Mesodermal cell (in vitro differentiated cells): ENCODE data around the gene CDH22.

Experiments
- H3K27ac ChIP-seq: 2 replicates; pipeline ENCODE4 v1.7.0; 2013; ENCODE audit warnings: mild to moderate bottlenecking, low read depth, low read length, moderate library complexity; ENCODE audit not compliant: severe bottlenecking
- H3K36me3 ChIP-seq: 2 replicates; pipeline ENCODE4 v1.7.1; 2013; ENCODE audit warnings: mild to moderate bottlenecking, low read length, moderate library complexity; ENCODE audit not compliant: control insufficient read depth, insufficient read depth
- H3K4me1 ChIP-seq: one replicate; pipeline ENCODE4 v1.7.1; 2013; ENCODE audit warnings: mild to moderate bottlenecking, low read length; ENCODE audit not compliant: insufficient read depth, control insufficient read depth, poor library complexity, severe bottlenecking
- H3K4me3 ChIP-seq: 2 replicates; pipeline ENCODE4 v1.7.0; 2013; ENCODE audit warnings: low read length, control low read depth, mild to moderate bottlenecking; ENCODE audit not compliant: insufficient read depth, poor library complexity, severe bottlenecking; ENCODE audit errors: extremely low read depth
- H3K9me3 ChIP-seq: 2 replicates; pipeline ENCODE4 v1.7.1; 2013; ENCODE audit warnings: mild to moderate bottlenecking, low read length, moderate library complexity; ENCODE audit not compliant: control insufficient read depth
- WGBS, 2 experiments: methylation state at CpG; one replicate each; pipeline ENCODE4 v1.1.5; 2013; ENCODE audit warnings: missing lambda C conversion rate in 2 of 2; ENCODE audit not compliant: insufficient coverage in 2 of 2; 5-methylcytosine and 5-hydroxymethylcytosine counted together

CDH22 gene

GRCh38 chr20:46316984-46317684 lies 8.8 kb upstream of the CDH22 start:
- Histone ChIP-seq H3K36me3 (no peaks in the 10 kb centered on the region), H3K4me3 (no peak overlapping the region), H3K9me3 (no peaks in the 10 kb centered on the region), H3K27ac (no peak overlapping the region), H3K4me1 (no peaks in the 10 kb centered on the region)
- WGBS, 2 experiments, result 82 to 84% methylated on average over 14 to 19 of the region's 24 CpGs

GRCh38 chr20:46315311-46315710 lies 7.0 kb upstream of the CDH22 start:
- Histone ChIP-seq H3K4me1 (no peaks in the 10 kb centered on the region), H3K9me3 (no peaks in the 10 kb centered on the region), H3K4me3 (no peak overlapping the region), H3K27ac (no peak overlapping the region), H3K36me3 (no peaks in the 10 kb centered on the region)
- 82 to 89% methylated on average over 6 of the region's 6 CpGs for WGBS, 2 experiments

GRCh38 chr20:46312945-46313861 lies 4.9 kb upstream of the CDH22 start:
- WGBS, 2 experiments, result 56 to 58% methylated on average over 7 to 9 of the region's 16 CpGs
- peak overlapping the region; percentile 18 for H3K4me3 ChIP-seq

GRCh38 chr20:46312075-46312944 lies 4.0 kb upstream of the CDH22 start:
- no peak overlapping the region for H3K27ac ChIP-seq
- WGBS, 2 experiments, result 1% methylated on average over 33 to 39 of the region's 47 CpGs
- H3K9me3 ChIP-seq, result no peaks in the 10 kb centered on the region
- no peaks in the 10 kb centered on the region for H3K4me1 ChIP-seq
- H3K4me3 ChIP-seq, result peak overlapping the region; percentile 18
- H3K36me3 ChIP-seq, result no peaks in the 10 kb centered on the region

More at GRCh38 chr20:46312945-46313861, 4.9 kb upstream of the CDH22 start:
- no peaks in the 10 kb centered on the region for H3K4me1 ChIP-seq
- no peak overlapping the region for H3K27ac ChIP-seq
- no peaks in the 10 kb centered on the region for H3K36me3 ChIP-seq
- no peaks in the 10 kb centered on the region for H3K9me3 ChIP-seq

- Histone ChIP-seq H3K9me3 (no peaks in the 10 kb centered on the region), H3K4me3 (peak overlapping the region; percentile 18), H3K27ac (no peak overlapping the region), H3K36me3 (no peaks in the 10 kb centered on the region), H3K4me1 (no peaks in the 10 kb centered on the region)
- WGBS, 2 experiments, result 20 to 30% methylated on average over 3 of the region's 5 CpGs
Measured at GRCh38 chr20:46311719-46312074, 3.4 kb upstream of the CDH22 start.

- WGBS, 2 experiments, result 27 to 60% methylated on average over 3 to 4 of the region's 5 CpGs
- no peak overlapping the region for H3K4me3 ChIP-seq
- H3K9me3 ChIP-seq, result no peaks in the 10 kb centered on the region
- H3K36me3 ChIP-seq, result no peaks in the 10 kb centered on the region
- no peak overlapping the region for H3K27ac ChIP-seq
- H3K4me1 ChIP-seq, result no peaks in the 10 kb centered on the region
Measured at GRCh38 chr20:46311039-46311650, 2.8 kb upstream of the CDH22 start.

- no peak overlapping the region for H3K4me3 ChIP-seq
- WGBS, 2 experiments, result 21 to 48% methylated on average over 2 of the region's 2 CpGs
Measured at GRCh38 chr20:46309945-46310344, 1.6 kb upstream of the CDH22 start.

GRCh38 chr20:46307999-46308257 lies 370 bp downstream of the CDH22 start:
- no peaks in the 10 kb centered on the region for H3K36me3 ChIP-seq
- H3K27ac ChIP-seq, result no peak overlapping the region
- peaks cover 3% of the 10 kb centered on the region for H3K4me1 ChIP-seq
- WGBS, 2 experiments, result 0 to 1% methylated on average over 8 to 19 of the region's 35 CpGs
- peak overlapping the region; percentile 39 for H3K4me3 ChIP-seq
- H3K9me3 ChIP-seq, result no peaks in the 10 kb centered on the region

More at GRCh38 chr20:46309945-46310344, 1.6 kb upstream of the CDH22 start:
- no peaks in the 10 kb centered on the region for H3K9me3 ChIP-seq
- H3K36me3 ChIP-seq, result no peaks in the 10 kb centered on the region
- no peak overlapping the region for H3K27ac ChIP-seq
- H3K4me1 ChIP-seq, result no peaks in the 10 kb centered on the region

GRCh38 chr20:46307139-46307998 lies 929 bp downstream of the CDH22 start:
- Histone ChIP-seq H3K9me3 (no peaks in the 10 kb centered on the region), H3K36me3 (no peaks in the 10 kb centered on the region), H3K27ac (no peak overlapping the region), H3K4me1 (peaks cover 3% of the 10 kb centered on the region), H3K4me3 (peak overlapping the region; percentile 39)
- WGBS, 2 experiments, result 2 to 3% methylated on average over 72 to 78 of the region's 90 CpGs
